Activated CD4-positive, alpha-beta T cell treated with anti-CD3 and anti-CD28 coated beads, Interleukin-2, amount 50 U/mL, for 16 hours (primary cell): Measurements from ENCODE around the gene RMDN3.

Experiments used
- DNase-seq: peaks from one replicate; pipeline ENCODE4 v3.0.0-alpha.2; 2020

Gene RMDN3

GRCh38 chr15:40754883-40755811 is at the start of gene RMDN3:
Gene RMDN3 (minus strand): TSS chr15:40755254. CDS start chr15:40754783, 471 bp downstream.
- DNase-seq: peak; percentile 95

- no peak for DNase-seq
Measured at GRCh38 chr15:40803688-40804087, 48.6 kb upstream of the RMDN3 start.

- no peak for DNase-seq
Measured at GRCh38 chr15:40803076-40803475, 48.0 kb upstream of the RMDN3 start.

DNA sequence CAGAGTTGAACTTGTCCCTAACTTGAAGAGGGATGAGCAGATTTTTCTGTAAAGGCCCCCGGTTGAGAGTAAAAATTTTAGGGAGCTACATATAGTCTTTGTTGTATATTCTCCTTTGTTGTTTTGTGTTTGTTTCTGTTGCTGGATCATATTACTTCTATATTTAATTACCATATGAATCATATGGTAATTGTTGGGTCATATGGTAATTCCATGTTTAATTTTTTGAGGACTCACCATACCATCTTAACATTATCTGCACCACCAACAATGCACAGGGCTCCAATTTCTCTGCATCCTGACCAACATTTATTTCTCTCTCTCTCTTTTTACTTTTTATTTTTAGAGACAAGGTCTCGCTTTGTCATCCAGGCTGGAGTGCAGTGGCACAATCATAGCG is 44.5 kb upstream of the RMDN3 start:
- no peak for DNase-seq

- DNase-seq: no peak
Measured at GRCh38 chr15:40796512-40796911, 41.5 kb upstream of the RMDN3 start.

DNA sequence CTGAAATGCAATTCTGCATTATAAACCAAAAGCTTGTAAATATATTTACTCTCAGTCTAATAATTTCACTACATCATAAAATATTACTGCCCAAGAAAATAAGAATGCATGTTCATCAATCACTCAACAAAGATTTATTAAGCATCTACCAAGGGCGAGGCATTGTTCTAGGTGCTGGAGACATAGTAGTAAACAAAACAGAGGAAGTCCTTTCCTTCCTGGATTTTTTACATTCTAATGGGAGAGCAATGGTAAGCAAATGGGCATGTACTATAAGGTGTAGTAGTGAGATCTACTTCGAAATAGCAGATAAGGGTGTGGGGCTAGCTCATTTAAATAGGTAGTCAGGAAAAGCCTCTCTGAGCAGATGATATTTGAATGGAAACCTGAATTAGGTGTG is 41.0 kb upstream of the RMDN3 start:
- DNase-seq: no peak

DNA sequence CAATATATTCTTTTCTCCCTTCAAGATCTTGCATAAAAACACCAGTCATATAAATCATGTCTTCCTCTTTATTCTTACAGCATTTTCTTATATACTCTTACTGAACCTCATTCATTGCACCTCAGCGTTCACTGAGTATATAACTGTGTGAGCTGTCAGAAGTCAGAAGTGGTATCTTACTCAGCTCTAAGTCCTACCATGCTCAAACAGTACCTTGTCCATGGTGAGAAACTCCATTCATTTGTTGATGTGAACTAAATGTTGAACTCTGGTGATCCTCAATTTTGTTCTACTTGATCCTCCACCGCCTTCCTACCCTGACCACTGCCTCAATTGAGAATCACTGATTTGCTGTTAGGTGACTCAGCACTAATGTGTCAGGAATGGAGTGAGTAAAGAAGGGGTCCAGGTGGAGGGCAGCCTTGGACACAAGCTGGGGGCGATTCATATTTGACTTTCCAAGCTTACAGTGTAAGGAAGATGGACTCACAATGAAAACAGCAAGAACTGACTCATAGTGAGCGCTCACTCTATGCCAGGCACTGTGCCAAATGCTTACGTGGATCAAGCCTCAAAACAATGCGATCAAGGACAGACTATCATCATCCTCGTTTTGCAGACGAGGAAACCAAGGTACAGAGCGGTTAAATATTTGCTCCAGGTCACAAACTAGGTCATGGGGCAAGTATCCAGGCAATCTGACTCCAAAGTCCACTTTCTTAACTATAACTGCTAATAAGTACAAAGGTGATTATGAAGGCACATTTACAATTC is 38.3 kb upstream of the RMDN3 start:
- DNase-seq: peak; percentile 72

DNA sequence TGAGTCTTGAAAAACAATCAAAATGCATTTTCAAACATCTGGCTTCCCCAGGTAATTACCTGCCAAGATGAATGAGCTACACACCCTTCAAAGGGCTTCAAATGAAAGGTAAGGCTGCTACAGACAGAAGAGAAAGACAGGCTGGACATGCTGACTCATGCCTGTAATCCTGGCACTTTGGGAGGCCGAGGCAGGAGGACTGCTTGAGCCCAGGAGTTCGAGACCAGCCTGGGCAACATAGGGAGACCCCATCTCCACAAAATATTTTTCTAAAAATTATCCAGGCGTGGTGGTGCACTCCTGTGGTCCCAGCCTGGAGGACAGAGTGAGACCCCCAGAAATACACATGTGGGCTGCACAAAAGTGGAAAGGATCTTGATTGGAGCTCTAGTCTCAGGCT is 37.3 kb upstream of the RMDN3 start:
- no peak for DNase-seq

DNA sequence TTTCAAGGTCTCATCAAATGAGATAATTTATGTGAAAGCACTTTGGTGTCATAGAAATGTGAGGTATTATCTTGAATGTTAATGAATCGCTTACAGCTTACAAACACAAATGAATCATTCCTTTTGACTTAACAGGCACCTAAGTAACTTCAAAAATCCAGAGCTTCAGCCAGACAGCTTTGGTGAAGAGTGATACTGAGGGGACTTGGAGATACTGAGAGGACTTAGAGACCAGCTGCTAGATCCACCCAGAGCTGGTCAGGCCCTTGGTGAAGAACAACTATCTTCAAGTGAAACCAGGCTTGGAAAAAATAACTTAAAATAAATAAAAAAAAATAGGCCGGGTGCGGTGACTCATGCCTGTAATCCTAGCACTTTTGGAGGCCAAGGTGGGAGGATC is 35.7 kb upstream of the RMDN3 start:
- DNase-seq: no peak

GRCh38 chr15:40789999-40790398 is 34.9 kb upstream of the RMDN3 start:
- no peak for DNase-seq

DNA sequence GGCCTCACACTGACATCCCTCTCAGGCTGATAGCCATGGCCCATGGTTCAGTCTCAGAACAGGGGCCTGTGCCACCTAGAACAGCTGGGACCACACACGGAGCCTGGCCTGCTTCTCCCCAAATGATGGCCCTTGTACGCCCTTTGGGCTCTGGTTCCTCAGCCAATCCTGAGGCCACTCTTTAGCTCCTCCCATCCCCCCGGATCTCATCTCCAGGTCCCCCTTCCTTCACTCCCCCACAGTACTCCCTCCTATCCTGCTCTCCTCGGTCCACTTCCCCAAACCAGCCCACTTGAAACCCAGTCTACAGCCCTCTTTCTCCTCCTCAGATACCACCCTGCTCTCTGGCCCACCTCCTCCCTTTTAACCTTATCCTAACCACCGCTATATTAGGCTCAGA is 34.1 kb upstream of the RMDN3 start:
- no peak for DNase-seq

GRCh38 chr15:40787991-40788390 is 32.9 kb upstream of the RMDN3 start:
- DNase-seq: no peak

DNA sequence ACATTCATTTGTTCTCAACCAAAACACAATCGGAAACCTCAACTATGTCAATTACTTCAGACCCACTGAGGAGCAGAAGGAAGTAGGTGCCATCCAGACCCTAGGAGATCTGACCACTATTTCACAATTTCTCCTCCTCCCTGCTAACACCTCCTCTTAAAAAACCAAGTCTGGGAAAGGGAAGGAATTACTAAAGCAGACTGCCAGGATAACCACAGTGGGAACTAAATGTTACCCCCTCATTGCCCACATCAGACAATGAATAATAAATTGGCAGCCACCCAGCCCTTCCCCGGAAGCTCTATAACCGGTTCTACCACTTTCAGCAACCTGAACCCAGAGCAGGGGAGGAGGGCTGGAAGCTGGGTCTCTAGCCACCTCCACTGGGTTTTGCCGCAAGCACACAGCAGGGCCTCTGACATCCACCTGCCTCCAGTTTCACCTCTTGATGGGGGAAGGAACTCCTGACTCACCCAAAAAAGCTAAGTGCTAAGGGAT is 32.3 kb upstream of the RMDN3 start:
- DNase-seq: peak; percentile 40

GRCh38 chr15:40785814-40786213 is 30.8 kb upstream of the RMDN3 start:
- DNase-seq: no peak

DNA sequence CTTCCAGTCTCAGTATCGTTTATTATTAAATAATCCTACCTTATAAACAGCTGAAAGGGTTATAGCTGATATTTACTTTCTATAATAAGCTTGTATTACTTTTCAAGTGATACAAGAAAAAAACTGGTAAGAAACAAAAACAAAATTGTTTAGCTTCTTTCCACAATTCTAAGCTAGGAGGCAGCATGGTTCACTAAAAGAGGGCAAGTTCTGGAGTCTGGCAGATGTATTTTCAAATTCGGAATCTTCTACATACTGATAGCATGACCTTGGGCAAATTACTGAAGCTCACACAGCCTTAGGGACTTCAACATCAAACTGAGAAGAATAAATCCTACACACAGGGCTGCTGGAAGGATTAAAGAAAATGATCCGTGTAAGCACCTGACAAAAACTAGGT is 30.1 kb upstream of the RMDN3 start:
- no peak for DNase-seq

- DNase-seq: peak; percentile 75
Measured at GRCh38 chr15:40782609-40783227, 27.7 kb upstream of the RMDN3 start.

DNA sequence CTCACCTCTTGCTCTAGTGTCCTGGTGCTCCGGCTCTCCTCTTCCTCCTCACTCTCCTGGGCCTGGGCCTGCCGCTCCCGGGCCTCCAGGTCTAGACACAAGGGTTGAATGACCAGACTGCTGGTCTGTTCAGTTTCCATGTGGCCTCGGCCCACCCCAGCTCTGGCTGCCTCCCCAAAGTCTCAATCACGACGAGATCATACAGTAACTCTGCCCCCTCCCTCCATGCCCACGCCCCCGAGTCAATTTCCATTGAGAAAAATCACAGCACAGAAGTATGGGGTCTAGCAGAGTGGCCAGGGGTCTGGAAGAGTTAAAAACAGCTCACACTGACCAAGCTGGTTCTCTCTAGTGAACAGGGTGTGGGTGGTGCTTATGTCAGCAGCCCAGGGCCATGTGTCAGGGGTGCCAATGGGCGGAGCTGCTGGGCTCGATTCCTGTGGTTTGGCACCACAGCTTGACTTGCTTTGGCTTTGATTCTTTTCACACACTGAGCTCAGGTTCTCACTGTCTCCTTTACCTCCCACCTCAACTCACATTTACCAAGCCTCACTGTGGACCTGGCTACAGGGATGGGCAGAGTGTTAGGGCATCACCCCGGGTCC is 21.6 kb upstream of the RMDN3 start:
- DNase-seq: peak; percentile 51

DNA sequence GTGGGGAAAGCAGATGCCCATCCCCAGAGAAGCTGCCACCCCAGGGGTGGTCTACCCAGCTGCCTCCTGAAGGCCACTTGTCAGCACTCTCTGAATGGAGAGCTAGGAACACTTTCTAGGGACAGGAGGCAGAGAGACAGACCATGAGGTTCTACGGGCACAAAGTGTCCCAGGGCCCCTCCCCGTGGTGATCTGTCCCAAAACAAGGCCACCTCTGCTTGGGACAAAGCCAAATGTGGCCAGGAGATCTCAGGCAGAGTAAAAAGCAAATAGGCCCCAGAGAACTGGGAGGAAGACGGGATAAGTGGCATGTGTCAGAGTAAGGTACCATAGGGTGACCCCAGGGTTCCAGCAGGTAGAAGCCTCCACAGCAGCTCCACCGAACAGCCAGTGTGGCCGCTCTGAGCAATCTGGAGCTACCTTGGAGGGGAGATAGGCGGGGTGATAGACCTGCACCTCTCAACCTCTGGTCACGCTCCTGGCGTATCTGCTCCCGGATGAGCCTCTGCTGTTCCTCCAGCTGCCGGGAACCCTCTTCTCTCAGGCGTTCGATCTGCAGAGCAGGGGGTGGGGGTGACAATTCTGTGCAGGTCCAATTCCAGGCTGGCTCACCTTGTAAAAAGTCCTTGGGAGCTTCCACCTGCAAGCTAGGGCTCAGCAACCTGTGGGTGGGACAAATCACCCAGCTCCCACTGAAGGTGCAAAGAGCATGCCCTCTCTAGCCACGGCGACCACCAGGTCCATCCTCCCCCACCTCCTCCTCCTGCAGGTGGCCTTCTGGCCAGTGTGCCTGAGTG is 20.9 kb upstream of the RMDN3 start:
- no peak for DNase-seq

DNA sequence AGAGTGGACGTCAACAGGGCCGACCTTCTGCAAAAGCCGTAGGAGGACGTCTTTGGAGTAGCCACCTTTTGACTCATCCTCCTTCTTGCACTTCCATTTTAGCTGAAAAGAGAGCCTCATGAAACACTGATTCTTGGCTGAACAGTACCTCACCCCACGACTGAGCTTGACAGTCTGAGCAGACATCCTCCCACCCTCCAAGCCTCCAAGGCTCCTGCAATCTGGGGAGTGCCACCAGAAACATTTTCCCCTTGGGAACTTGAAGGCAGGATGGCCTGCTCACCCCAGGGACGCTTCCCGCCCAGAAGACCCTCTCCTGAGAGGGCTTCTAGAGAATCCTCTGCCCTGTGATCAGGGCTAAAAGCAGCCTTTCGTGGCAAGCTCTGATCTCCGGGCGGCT is 20.0 kb upstream of the RMDN3 start:
- no peak for DNase-seq

DNA sequence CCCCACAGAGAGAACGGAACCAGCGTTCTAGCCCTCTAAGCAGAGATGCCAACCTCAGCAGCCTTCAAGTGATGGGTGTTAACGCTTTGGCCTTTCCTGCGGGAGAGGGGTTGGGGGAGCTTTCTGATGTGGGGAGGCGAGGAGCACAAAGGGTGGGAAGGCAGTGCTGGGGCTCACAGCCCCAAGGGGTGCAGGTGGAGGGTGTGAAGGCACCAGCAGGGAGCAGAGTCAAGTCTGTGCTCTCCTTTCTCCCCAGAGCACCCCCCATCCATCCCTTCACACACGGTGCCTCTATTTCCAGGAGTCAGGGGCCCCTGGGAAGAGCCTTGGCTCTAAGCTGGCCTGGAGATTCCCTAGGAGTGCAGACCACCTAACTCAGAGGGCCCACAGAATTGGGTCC is 18.8 kb upstream of the RMDN3 start:
- DNase-seq: no peak

DNA sequence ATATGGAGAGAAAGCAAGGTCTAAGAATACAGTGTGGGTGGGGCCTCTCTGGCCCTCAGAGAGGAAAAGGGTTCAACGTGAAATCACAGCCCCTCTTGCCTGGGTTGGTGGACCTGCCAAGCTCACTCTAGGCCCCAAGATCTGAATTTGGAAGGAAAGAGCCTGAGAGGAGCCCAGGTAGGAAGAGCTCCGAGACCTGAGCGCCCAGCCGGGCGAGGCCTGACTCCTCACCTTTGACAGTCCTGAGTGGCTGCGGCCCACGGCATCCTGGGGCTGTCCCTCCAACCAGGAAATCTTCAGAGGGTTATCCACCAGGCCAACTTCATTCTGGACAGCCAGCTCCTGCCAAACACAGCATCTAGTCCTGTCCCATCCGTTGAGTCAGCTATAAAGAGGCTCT is 18.4 kb upstream of the RMDN3 start:
- DNase-seq: no peak

- no peak for DNase-seq
Measured at GRCh38 chr15:40772014-40772413, 17.0 kb upstream of the RMDN3 start.
